GM18867 (cell line): ENCODE results near the gene TMEM38A.
A peak's percentile ranks its signal among the peaks of the same experiment; 100 is the strongest.
"Not testable (repeated sequence)": the region's sequence is repeated elsewhere in the genome, so short reads cannot be mapped to it uniquely, and the experiment has no call there.

Source experiments
- ATAC-seq: cut with Tn5 transposase; IDR thresholded peaks from one replicate; pipeline ENCODE4 v1.9.1; 2021; ENCODE audit warnings: mild to moderate bottlenecking, moderate library complexity; ENCODE audit not compliant: unreplicated experiment

The TMEM38A gene

DNA sequence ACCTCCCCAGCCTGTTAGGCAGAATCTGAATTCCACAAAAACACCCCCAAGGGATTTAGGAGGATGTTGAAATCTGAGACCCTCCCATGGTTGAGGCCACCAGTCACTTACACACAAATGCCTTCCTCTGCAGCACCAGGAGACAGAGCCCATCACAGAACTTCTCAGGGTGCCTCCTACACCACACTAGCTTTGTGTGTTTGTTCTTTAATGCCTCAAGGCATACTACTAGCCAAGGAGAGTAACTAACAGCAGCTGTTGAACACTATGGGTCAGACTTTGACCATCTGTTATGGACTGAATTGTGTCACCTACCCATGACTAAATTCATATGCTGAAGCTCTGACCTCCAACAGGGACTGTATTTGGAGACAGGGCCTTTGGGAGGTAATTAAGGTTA lies 23.4 kb upstream of the TMEM38A start:
- ATAC-seq = no peak

GRCh38 chr19:16638666-16639065 lies 22.3 kb upstream of the TMEM38A start:
- no peak for ATAC-seq

DNA sequence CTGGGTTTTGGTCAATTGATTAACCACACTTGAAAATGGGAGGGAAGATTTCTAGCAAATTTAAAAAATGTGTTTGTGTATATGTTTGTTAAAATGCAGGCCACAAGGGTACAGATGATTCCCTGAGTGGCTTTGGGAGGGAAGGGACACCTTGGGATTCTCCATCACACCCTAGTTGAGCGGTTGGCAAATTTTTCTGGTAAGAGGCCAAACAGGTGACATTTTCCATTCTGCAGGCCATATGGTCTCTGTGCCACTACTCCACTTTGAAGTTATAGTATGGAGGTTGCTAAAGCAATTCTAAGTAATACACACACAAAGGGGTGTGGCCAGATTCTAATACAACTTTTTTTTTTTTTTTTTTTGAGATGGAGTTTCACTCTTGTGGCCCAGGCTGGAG lies 20.0 kb upstream of the TMEM38A start:
- no peak for ATAC-seq

- no peak for ATAC-seq
Measured at GRCh38 chr19:16641695-16642094, 19.2 kb upstream of the TMEM38A start.

DNA sequence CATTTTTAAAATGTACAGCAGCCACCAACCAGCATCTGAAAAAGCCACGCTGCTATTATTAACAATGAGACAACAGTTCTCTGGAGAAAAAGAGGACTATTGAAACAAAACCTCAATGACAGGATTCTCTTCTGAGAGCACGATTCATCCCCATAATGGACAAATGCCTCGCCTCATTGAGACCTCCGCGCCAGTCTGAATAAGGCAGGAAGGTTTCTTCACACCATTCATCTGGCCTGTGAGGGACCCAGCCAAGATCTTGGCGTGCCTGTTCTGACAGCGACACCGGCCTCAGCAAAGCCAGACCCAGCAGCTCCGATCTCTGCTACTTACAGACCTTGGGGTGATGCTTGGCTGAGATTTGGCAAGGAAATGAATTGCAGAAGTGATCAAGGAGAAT lies 15.8 kb upstream of the TMEM38A start:
- ATAC-seq = no peak

- no peak for ATAC-seq
Measured at GRCh38 chr19:16649734-16650133, 11.2 kb upstream of the TMEM38A start.

GRCh38 chr19:16650821-16651220 lies 10.1 kb upstream of the TMEM38A start:
- ATAC-seq = no peak

DNA sequence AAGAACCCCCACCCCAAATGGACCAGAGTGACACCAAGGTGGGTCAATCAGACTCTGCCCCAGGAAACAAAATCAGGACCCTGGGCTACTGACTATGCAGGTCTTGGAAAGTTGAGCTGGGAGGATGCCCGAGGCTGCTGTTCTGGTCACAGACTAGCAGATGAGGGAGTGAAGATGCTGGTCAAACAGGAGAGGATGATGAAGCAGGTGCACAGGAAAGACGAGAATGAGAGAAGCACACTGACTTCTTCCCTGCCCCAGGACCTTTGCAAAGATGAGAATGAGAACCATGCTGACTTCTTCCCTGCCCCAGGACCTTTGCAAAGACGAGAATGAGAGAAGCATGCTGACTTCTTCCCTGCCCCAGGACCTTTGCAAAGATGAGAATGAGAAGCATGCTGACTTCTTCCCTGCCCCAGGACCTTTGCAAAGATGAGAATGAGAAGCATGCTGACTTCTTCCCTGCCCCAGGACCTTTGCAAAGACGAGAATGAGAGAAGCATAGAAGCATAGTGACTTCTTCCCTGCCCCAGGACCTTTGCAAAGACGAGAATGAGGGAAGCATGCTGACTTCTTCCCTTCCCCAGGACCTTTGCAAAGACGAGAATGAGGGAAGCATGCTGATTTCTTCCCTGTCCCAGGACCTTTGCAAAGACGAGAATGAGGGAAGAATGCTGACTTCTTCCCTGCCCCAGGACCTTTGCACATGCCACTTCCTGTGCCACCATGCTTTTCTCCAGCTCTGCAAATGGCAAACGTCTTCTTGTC lies 9.3 kb upstream of the TMEM38A start:
- not testable (repeated sequence) for ATAC-seq

DNA sequence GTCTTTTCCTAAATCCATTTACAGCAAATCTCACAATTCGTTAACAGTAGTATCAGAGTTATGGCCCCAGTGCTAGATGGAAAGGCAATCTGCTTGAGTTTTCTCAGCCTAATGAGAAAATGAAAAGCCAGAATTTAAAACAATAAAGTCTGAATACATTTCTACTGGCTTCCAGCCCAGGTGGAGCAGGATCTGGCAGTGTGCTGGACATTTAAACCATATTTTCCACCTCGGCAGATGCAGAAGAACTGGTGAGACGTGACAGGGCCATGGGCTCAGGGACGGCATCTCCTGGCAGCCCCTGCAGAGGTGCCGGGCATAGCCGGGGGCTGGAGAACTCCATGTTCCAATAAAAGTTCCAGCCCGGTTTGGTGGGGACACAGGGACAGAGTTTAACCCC lies 8.1 kb upstream of the TMEM38A start:
- no peak for ATAC-seq

DNA sequence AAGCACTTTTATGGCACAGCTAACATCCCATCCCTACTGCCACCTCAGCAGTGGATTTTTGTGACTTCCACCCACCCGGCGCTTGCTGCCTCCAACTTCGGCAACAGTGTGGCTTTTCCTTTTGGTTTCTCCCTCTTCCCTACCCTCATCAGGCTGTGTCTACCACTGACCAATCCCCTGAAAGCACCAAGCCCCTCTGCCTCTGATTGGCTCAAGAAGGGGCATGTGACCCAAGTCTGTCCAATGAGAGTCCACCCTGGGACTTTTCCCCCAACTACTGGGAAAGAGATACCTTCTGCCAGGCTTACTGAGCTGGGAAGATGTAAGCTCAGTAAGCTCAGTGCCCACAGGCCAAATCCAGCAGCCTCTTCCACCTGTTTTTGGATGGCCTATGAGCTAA lies 6.8 kb upstream of the TMEM38A start:
- ATAC-seq = no peak

DNA sequence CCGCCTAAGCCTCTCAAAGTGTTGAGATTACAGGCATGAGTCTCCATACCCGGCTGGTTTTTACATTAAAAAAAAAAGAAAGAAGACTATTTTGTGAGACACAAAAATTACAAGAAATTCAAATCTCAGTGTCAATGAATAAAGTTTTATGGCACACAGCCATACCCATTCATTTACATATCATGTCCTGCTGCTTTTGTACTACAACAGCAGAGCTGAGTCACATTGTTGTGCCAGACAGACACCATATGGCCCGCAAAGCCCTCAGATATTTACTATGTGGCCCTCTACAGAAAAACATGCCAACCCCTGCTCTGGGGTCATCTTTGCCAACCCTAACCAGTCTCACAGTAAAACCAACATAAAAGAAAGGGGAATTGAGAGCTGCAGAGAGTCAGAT lies 6.3 kb upstream of the TMEM38A start:
- no peak for ATAC-seq

GRCh38 chr19:16655727-16656126 lies 5.2 kb upstream of the TMEM38A start:
- no peak for ATAC-seq

DNA sequence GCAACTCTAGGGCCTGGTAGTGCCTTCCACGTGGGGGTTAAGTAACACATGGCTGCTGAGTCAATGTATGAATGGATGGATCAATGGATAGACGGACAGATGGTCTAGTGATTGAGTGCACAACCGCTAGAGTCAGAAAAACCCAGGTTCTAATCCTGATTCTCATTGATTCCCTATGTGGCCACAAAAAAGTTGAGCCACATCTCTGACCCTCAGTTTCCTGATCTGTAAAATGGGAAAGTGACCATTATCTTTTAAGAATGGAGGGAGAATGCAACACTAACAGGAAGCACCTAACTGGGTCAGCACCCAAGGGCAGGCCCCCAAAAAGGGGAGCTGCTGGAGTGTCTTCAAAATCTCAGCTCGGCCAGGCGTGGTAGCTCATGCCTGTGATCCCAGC lies 3.6 kb upstream of the TMEM38A start:
- ATAC-seq = no peak

GRCh38 chr19:16659464-16659831 lies 1.5 kb upstream of the TMEM38A start:
- ATAC-seq = no peak

GRCh38 chr19:16659832-16660708 lies 869 bp upstream of the TMEM38A start, which contains the start of gene SMIM7:
TSS of gene SMIM7 (minus strand) at chr19:16660144. CDS start at chr19:16660110, 34 bp downstream.
- peak; percentile 88 for ATAC-seq

GRCh38 chr19:16661480-16662034 lies 618 bp downstream of the TMEM38A start:
- no peak for ATAC-seq

DNA sequence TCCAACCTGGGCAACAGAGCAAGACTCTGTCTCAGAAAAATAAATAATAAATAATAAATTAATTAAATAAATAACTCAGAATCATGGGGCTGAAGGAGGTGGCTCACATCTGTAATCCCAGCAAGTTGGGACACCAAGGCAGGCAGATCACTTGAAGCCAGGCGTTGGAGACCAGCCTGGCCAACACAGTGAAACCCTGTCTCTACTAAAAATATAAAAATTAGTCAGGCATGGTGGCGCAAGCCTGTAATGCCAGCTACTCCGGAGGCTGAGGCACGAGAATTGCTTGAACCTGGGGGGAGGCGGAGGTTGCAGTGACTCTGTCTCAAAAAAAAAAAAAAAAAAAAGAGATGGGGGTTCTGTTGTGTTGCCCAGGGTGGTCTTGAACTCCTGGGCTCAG lies 7.2 kb downstream of the TMEM38A start:
- ATAC-seq = no peak

GRCh38 chr19:16668702-16669101 lies 7.8 kb downstream of the TMEM38A start:
- ATAC-seq = not testable (repeated sequence)

DNA sequence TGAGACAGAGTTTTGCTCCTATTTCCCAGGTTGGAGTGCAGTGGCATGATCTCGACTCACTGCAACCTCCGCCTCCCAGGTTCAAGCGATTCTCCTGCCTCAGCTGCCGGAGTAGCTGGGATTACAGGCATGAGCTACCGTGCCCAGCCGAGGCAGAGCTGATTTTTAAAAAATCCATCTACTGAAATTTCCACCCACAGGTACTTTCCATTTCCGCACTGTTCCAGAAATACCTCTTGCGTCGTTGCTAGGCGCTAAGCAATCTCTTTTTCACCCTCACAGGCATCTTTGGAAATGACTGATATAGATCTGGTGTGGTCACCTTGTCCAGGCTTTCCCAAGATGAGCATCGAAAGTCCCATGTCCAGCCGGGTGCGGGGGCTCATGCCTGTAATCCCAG lies 9.4 kb downstream of the TMEM38A start:
- no peak for ATAC-seq

DNA sequence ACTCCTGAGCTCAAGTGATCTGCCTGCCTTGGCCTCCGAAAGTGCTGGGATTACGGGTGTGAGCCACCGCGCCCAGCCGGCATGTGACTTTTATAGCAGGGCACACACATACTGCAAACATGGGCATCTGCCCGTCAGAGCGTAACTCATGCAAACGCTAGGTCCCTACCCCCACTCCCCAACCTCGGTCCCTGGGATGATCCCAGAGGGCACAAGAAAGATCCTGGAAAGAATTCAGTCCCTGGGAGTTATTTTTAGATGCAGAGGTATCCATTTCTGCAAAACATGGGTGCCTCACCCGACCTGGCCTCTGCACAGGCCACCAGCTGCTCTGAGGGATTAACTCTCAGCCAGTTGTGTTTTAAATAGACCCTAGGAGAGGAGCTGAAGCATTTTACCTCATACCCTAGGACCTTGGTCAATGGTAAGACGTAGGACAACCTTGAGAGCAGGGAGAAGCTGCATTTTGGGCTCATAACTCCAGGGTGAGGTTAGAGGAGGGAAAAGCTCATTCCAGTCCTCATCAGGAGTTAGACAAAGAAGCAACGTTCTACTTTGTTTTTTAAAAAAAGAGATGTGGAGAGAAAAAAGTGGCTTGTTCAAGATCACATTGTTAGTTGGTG lies 10.8 kb downstream of the TMEM38A start:
- no peak for ATAC-seq

DNA sequence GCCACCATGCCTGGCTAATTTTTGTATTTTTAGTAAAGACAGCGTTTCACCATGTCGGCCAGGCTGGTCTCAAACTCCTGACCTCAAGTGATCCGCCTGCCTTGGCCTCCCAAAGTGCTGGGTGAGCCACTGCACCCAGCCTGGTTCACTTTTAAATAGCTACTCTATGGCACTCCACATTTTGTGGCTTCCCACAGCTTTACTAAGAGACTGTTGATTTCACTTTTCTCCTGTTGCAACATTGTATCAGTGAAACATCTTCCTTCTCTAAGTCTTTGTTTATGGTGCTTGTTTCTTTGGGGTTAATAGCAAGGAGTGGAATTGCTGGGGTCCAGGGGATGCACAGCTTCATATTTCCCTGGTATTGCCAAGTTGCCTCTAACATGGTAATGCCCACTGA lies 12.3 kb downstream of the TMEM38A start:
- ATAC-seq = no peak
